SU-DHL-6 (cell line): ENCODE data around the gene MOSMO.

Experiments used
- H2AFZ ChIP-seq: fragments of 200-600 bp; sonication (generic); 2 replicates; pipeline ENCODE4 v1.6.1; 2014; ENCODE audit warnings: low read depth, mild to moderate bottlenecking, moderate library complexity, mixed read lengths, antibody characterized with exemption, low read length; ENCODE audit not compliant: severe bottlenecking
- H3F3A ChIP-seq: fragments of 200-600 bp; shearing (Covaris generic); 2 replicates; pipeline ENCODE4 v1.6.0; 2016; ENCODE audit warnings: antibody characterized with exemption, mild to moderate bottlenecking; ENCODE audit not compliant: insufficient read depth
- H3K27ac ChIP-seq: fragments of 200-600 bp; sonication (generic); 2 replicates; pipeline ENCODE4 v1.5.1; 2016; ENCODE audit warnings: low read depth, mild to moderate bottlenecking, low read length, moderate library complexity, mixed read lengths
- H3K27me3 ChIP-seq: fragments of 200-600 bp; sonication (generic), shearing (Covaris generic); 2 replicates; pipeline ENCODE4 v1.6.0; 2014; ENCODE audit warnings: mild to moderate bottlenecking, low read length
- H3K36me3 ChIP-seq: fragments of 200-600 bp; sonication (generic); 2 replicates; pipeline ENCODE4 v1.6.1; 2014; ENCODE audit warnings: mild to moderate bottlenecking, low read length, mixed read lengths
- H3K4me2 ChIP-seq: fragments of 300-600, 200-600 bp; shearing (Covaris generic), sonication (generic); 2 replicates; pipeline ENCODE4 v1.6.0; 2014; ENCODE audit warnings: low read length, low read depth, mild to moderate bottlenecking; ENCODE audit not compliant: poor library complexity, severe bottlenecking
- H3K4me3 ChIP-seq: fragments of 200-600 bp; sonication (generic); 2 replicates; pipeline ENCODE4 v1.5.1; 2014; ENCODE audit warnings: antibody characterized with exemption, low read length, mild to moderate bottlenecking, mixed read lengths; ENCODE audit not compliant: insufficient read depth, poor library complexity, severe bottlenecking
- H3K79me2 ChIP-seq: fragments of 200-600 bp; sonication (generic); 2 replicates; pipeline ENCODE4 v1.6.1; 2014; ENCODE audit warnings: mild to moderate bottlenecking, low read length, moderate library complexity; ENCODE audit not compliant: insufficient read depth
- H3K9ac ChIP-seq: fragments of 200-600 bp; sonication (generic); 2 replicates; pipeline ENCODE4 v1.7.0; 2014; ENCODE audit warnings: mild to moderate bottlenecking, low read length
- H3K9me2 ChIP-seq: fragments of 200-600 bp; sonication (generic); replicated peaks from 2 replicates; pipeline ENCODE4 v1.6.1; 2014; ENCODE audit warnings: low read length; ENCODE audit not compliant: insufficient read depth
- H3K9me3 ChIP-seq: fragments of 200-600 bp; sonication (generic); 2 replicates; pipeline ENCODE4 v1.6.1; 2014; ENCODE audit warnings: low read length, mixed read lengths; ENCODE audit not compliant: insufficient read depth
- H4K20me1 ChIP-seq: fragments of 200-600 bp; sonication (generic); 2 replicates; pipeline ENCODE4 v1.6.1; 2014; ENCODE audit warnings: low read depth, mild to moderate bottlenecking, antibody characterized with exemption, low read length, moderate library complexity, mixed read lengths
- EZH2phosphoT487 ChIP-seq: fragments of 200-600 bp; sonication (generic), shearing (Covaris generic); conservative IDR thresholded peaks from 2 replicates; pipeline ENCODE4 v1.6.1; 2018; ENCODE audit warnings: mild to moderate bottlenecking, antibody characterized with exemption, low read length, moderate library complexity, mixed read lengths
- TF ChIP-seq, protein P1 (sequence below): fragments of 200-600 bp; sonication (generic); IDR thresholded peaks from one replicate; pipeline ENCODE4 v1.5.1; 2017; ENCODE audit warnings: antibody characterized with exemption, mild to moderate bottlenecking, low read length, moderate library complexity; ENCODE audit not compliant: insufficient read depth, poor library complexity, severe bottlenecking

The MOSMO gene

DNA sequence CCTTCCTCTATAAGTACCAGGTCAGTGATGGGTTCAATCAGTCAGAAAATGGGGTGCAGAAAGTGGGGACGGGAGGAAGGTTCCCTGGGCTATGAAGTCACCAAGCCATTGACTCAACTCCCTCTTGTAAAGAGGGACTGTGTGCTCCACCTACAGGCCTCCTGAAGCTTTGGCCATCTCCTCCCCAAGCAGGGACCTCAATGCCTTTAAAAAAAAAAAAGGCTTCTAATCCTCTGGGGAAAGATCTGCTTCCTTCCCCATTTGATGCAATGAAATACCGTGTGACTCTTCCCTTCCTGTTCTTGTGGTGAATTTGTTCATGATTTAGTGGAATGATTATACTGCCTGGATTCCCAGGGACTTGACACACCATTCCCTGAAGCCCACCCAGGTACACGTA lies 115.2 kb downstream of the MOSMO start:
- no peak overlapping the region for H3K4me2 ChIP-seq
- H3K9ac ChIP-seq = no peak overlapping the region
- no peak overlapping the region for H2AFZ ChIP-seq
- no peak overlapping the region for H3K4me3 ChIP-seq
- no peak overlapping the region for H3K27ac ChIP-seq
- H3F3A ChIP-seq = no peaks in the 10 kb centered on the region
- no peaks in the 10 kb centered on the region for H3K9me2 ChIP-seq
- no peaks in the 10 kb centered on the region for H3K79me2 ChIP-seq
- no peaks in the 10 kb centered on the region for H3K36me3 ChIP-seq
- no peaks in the 10 kb centered on the region for H3K27me3 ChIP-seq
- H4K20me1 ChIP-seq = no peaks in the 10 kb centered on the region
- TF ChIP-seq, protein P1, sequence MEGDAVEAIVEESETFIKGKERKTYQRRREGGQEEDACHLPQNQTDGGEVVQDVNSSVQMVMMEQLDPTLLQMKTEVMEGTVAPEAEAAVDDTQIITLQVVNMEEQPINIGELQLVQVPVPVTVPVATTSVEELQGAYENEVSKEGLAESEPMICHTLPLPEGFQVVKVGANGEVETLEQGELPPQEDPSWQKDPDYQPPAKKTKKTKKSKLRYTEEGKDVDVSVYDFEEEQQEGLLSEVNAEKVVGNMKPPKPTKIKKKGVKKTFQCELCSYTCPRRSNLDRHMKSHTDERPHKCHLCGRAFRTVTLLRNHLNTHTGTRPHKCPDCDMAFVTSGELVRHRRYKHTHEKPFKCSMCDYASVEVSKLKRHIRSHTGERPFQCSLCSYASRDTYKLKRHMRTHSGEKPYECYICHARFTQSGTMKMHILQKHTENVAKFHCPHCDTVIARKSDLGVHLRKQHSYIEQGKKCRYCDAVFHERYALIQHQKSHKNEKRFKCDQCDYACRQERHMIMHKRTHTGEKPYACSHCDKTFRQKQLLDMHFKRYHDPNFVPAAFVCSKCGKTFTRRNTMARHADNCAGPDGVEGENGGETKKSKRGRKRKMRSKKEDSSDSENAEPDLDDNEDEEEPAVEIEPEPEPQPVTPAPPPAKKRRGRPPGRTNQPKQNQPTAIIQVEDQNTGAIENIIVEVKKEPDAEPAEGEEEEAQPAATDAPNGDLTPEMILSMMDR = no peak
- TF ChIP-seq EZH2phosphoT487 = no peak
- no peaks in the 10 kb centered on the region for H3K9me3 ChIP-seq

DNA sequence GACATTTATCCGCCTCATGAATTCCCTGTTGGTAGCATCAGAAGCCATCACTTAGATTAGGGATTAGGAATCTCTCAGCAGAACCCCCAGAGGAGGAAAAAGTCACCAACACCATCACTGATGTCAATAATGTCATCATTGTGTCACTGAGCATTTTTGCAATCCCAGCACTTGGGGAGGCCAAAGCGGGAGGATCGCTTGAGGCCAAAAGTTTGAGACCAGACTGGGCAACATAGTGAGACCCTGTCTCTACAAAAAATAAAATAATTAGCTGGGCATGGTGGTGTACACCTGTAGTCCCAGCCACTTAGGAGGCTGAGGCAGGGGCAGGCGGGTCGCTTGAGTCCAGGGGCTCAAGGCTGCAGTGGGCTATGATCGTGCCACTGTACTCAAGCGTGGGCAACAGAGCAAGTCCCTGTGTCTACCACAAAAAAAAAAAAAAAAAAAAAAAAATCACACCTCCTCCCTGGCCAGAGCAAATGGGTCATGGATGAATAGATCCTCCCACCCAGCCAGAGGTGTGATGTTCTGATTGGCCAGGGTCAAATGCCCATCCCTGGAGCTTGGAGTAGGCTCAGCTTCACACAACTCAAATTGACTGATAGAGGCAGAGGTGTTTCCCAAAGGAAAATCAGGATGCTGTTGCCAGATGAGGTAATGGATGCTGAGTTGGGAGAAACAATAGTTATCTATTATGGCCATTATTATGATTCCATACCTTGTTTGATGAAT lies 116.0 kb downstream of the MOSMO start:
- no peaks in the 10 kb centered on the region for H3K27me3 ChIP-seq
- TF ChIP-seq, protein P1 = no peak
- no peak for TF ChIP-seq EZH2phosphoT487
- no peak overlapping the region for H3K27ac ChIP-seq
- no peaks in the 10 kb centered on the region for H4K20me1 ChIP-seq
- no peaks in the 10 kb centered on the region for H3K36me3 ChIP-seq
- no peak overlapping the region for H3K4me2 ChIP-seq
- H3K79me2 ChIP-seq = no peaks in the 10 kb centered on the region
- no peak overlapping the region for H2AFZ ChIP-seq
- H3K4me3 ChIP-seq = no peak overlapping the region
- H3K9ac ChIP-seq = no peak overlapping the region
- H3F3A ChIP-seq = no peaks in the 10 kb centered on the region
- H3K9me2 ChIP-seq = no peaks in the 10 kb centered on the region
- H3K9me3 ChIP-seq = no peaks in the 10 kb centered on the region

DNA sequence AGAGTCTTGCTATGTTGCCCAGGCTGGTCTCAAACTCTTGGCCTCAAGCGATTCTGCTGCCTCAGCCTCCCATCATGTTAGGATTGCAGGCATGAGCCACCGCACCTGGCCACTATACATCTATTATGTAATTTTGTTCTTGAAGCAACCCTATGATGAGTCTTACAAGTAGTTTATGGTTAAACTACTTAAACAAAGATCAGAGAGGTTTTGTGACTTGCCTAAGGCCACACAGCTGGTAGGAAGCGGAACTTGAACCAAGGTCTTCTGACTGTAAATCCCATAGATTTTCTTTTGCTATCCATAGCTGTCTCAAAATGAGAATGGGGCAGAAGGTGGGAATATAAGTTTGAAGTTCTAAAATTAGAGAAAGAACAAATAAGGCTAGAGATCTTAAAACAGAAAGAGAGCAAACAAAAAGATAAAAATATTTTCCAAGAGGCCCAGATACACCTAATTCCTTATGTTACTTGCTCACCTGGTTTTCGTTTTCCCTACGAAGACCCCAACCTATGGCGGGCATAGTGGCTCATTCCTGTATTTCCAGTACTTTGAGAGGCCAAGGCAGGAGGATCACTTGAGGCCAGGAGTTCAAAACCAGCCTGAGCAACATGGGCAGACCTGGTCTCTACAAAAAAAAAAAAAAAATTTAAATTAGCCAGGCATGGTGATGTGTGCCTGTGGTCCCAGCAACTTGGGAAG lies 116.8 kb downstream of the MOSMO start:
- no peaks in the 10 kb centered on the region for H3K79me2 ChIP-seq
- H3K36me3 ChIP-seq = no peaks in the 10 kb centered on the region
- no peaks in the 10 kb centered on the region for H3K9me3 ChIP-seq
- H3F3A ChIP-seq = no peaks in the 10 kb centered on the region
- no peak overlapping the region for H3K4me2 ChIP-seq
- H2AFZ ChIP-seq = no peak overlapping the region
- no peaks in the 10 kb centered on the region for H4K20me1 ChIP-seq
- H3K9me2 ChIP-seq = no peaks in the 10 kb centered on the region
- H3K27me3 ChIP-seq = no peaks in the 10 kb centered on the region
- H3K4me3 ChIP-seq = no peak overlapping the region
- no peak overlapping the region for H3K9ac ChIP-seq
- no peak overlapping the region for H3K27ac ChIP-seq
- no peak for TF ChIP-seq EZH2phosphoT487
- TF ChIP-seq, protein P1 = no peak
